ENCODE data around the gene ELOA. TPM values are rescaled to one million over a fixed set of nuclear protein-coding genes. Genes with fewer than 3 reads are reported as not detected.

ELOA gene
- total and polyA plus RNA-seq, 2 of the 13 experiments (the other 11 are each of a cell fraction or from before 2014, with no cell fraction given), result 14.2 to 28.5 TPM

DNA sequence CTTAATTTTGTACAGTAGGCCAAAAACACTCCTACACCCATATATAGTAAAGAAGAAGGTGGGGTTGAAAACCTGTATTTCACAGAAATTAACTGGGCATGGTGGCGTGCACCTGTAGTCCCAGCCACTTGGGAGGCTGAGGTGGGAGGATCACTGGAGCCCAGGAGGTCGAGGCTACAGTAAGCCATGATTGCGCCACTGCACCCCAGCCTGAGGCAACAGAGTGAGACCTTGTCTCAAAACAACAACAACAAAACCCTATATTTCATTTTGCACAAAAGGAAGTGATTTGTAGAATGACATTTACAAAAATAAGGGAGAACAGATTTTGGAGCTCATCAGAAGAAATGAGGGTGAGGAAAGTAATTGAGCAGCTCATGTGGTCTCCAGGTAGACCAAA is 45.4 kb downstream of the ELOA start:
- H3K4me3 ChIP-seq (replicated peaks in 1 of 3; ENCODE audit: insufficient read depth in 1 of 3, low read depth in 2 of 3, low read length in 3 of 3), result no peak overlapping the region
- ChIA-PET POLR2A (interaction anchor here (0.8 to 4.5 kb wide), 4 partner anchors 10 to 291 kb away, joined by 3 to 101 read pairs (median 4); partner anchors contain the start of gene PITHD1), CTCF (ENCODE audit: low intra/inter-chr PET ratio, low total read pairs) (no interaction called here)
- in situ Hi-C loops (cut with HindIII; ENCODE audit: extremely low pct_ligation_motif_present, low pct_unique_long_range_greater_than_20kb), result no loop called here
- no peak overlapping the region for H3K27ac ChIP-seq (ENCODE audit: extremely low read length, insufficient read depth, low read length)
- no peak for TF ChIP-seq ZNF567 (CRISPR knock-in tag; IDR thresholded peaks at IDR 0.05; ENCODE audit: borderline replicate concordance)
- no peak for TF ChIP-seq ZNF644 (CRISPR knock-in tag; IDR thresholded peaks at IDR 0.05; ENCODE audit: low read depth)
- no peak for TF ChIP-seq MED8 (CRISPR knock-in tag; IDR thresholded peaks at IDR 0.05; ENCODE audit: insufficient replicate concordance)
- no peak for TF ChIP-seq ZNF570 (CRISPR knock-in tag; IDR thresholded peaks at IDR 0.05; ENCODE audit: borderline replicate concordance)
- peak; percentile 15; the same call in 1 of the 2 replicates for TF ChIP-seq ZNF460 (CRISPR knock-in tag; IDR thresholded peaks at IDR 0.05; ENCODE audit: borderline replicate concordance)
- TF ChIP-seq, protein P1, sequence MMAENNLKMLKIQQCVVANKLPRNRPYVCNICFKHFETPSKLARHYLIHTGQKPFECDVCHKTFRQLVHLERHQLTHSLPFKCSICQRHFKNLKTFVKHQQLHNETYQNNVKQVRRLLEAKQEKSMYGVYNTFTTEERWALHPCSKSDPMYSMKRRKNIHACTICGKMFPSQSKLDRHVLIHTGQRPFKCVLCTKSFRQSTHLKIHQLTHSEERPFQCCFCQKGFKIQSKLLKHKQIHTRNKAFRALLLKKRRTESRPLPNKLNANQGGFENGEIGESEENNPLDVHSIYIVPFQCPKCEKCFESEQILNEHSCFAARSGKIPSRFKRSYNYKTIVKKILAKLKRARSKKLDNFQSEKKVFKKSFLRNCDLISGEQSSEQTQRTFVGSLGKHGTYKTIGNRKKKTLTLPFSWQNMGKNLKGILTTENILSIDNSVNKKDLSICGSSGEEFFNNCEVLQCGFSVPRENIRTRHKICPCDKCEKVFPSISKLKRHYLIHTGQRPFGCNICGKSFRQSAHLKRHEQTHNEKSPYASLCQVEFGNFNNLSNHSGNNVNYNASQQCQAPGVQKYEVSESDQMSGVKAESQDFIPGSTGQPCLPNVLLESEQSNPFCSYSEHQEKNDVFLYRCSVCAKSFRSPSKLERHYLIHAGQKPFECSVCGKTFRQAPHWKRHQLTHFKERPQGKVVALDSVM (CRISPR knock-in tag; IDR thresholded peaks at IDR 0.05), result peak; percentile 85
- TF ChIP-seq NFKBIZ (CRISPR knock-in tag; IDR thresholded peaks at IDR 0.05), result no peak
- peaks cover 34% of the 10 kb centered on the region for H3K4me1 ChIP-seq (ENCODE audit: insufficient read depth, low read length)
- H3K9me3 ChIP-seq (ENCODE audit: low read length), result no peaks in the 10 kb centered on the region
- BruUV-seq (replicated peaks), result no TSS peak
- peaks cover 19 to 49% of the 10 kb centered on the region in 2 experiments for H3K36me3 ChIP-seq (replicated peaks in 1 of 2; ENCODE audit: control insufficient read depth in 1 of 2, insufficient read depth in 2 of 2, low read length in 2 of 2)
- H2AFZ ChIP-seq (ENCODE audit: low read length), result no peak overlapping the region
- 94% methylated on average over 3 of the region's 3 CpGs for WGBS (ENCODE audit: low lambda C conversion rate)
- H3K79me2 ChIP-seq (ENCODE audit: insufficient read depth, low read length), result peaks cover 22% of the 10 kb centered on the region
- intact Hi-C loops (cut with micrococcal nuclease; ENCODE audit: unreplicated experiment), result no loop called here
- ATAC-seq, result no peak
- FAIRE-seq, result no peak
- no peaks in the 10 kb centered on the region; the same call in 1 of the 2 replicates for H4K20me1 ChIP-seq (ENCODE audit: insufficient read depth, low read length)
- no peak overlapping the region for H3K4me2 ChIP-seq (ENCODE audit: low read depth, low read length)
- no peak overlapping the region for H3K9ac ChIP-seq (ENCODE audit: insufficient read depth, low read depth, low read length)
- no peaks in the 10 kb centered on the region; a peak in 1 of 5 replicates for H3K27me3 ChIP-seq (ENCODE audit: control insufficient read depth in 1 of 2, insufficient read depth in 2 of 2, low read length in 2 of 2)
- DNase-seq (ENCODE audit: low spot score), result no peak
